HG03175 (cell line): ENCODE results near the gene ZNF554.
"Not testable (repeated sequence)": the region's sequence is repeated elsewhere in the genome, so short reads cannot be mapped to it uniquely, and the experiment has no call there.

Experiments used
- ATAC-seq: cut with Tn5 transposase; IDR thresholded peaks from one replicate; pipeline ENCODE4 v1.9.1; 2021; ENCODE audit warnings: mild to moderate bottlenecking, moderate library complexity; ENCODE audit not compliant: unreplicated experiment

The ZNF554 gene

DNA sequence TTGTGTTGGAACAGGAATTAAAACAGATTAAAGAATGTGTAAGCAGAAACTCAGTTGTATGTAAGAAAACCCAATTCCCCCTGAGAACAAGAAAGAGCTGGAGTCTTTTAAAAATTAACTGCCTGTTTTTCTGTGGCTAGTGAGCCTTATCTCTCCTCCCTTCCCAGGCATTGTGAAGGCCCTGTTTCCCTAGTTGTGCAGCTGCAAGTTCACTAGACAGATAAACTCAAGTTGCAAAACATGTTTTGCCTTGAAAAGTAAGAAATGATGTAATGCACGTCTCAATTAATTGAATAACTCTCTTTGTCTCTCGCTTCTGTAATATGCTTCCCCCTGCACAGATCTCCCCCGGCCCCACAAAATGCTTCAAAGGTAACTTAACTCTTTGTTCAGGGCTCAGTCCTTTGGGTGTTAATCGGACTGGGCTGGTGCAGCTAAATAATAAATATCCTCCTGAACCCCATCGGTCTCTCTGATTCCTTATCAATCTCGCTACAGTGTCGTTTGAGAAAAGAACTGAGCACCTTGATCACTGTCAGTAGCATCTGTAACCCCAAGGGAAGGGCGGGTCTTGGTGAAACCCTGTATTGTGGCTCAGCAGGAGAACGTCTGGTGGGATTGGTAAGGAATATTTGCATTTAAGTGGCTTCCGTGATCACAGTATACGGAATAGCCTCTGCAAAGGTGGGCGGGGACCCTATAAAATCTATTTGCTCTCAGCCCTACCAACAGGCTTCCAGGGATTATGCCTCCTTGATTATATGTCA lies 45.8 kb downstream of the ZNF554 start:
- no peak for ATAC-seq

DNA sequence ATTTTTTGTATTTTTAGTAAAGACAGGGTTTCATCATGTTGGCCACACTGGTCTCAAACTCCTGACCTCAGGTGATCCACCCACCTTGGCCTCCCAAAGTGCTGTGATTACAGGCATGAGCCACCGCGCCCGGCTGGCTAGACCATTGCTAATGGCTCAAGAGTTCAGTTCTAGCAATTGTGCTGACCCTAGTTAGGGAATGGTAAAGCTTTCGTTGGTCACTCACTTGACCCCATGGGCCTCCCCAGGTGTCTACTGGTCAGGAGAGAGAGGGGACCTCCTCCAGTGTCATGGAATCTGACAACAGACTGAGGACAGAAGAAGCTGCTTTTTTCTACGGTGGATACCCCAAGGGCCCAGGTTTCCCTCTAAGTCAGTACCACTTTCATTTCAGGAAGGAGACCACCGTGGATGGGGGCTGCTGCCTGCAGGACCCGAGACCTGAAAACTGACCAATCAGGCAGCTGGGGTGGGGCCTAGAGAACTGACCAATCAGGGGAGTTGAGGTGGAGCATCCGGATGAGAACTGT lies 46.9 kb downstream of the ZNF554 start:
- no peak for ATAC-seq

DNA sequence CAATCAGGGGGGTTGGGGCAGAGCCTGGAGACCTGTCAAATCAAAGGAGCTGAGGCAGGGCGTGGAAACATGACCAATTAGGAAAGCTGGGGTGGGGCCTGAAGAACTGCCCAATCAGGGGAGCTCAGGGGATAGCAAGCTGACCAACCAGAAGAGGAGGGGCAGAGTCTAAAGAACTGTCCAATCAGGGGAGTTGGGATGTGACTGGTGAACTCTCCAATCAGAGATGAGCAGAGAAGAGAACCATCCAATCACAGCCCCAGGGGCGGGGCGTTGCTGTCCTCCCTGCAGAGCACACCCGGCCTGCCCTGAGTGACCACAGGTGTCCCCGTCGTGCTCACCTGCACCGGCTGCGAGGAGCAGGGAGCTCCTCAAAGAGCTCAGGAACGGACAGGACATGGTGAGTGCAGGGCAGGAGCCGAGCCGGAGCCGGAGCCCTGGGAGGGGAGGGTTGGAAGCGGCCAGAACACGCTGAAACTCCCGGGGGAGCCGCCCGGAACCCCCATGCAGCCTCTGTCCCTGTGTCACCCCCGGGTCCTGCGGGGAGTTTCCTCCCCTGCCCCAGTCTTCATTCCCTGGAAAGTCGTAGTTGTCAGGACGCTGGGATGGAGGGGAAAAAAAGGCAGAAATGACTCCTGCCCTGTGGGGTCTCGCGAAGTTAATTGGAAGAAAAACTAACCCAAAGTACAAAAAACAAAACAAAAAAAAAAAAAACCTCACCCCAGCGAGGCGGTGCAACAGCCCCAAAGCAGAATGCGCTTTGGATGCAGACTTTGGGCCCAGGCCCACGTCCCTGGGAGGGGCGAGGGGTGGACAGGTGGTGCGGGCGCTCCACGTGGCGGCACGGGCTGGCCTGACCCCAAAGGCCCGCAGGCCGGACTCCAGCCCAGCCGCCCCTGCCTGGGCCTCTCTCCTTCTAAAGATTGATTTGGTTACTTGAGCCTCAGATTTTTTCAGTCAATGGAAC lies 47.6 kb downstream of the ZNF554 start, which contains the start of gene ZNF556:
ZNF556 (plus strand) TSS at position 311 of the 967 bp plus-strand sequence; CDS start at position 398, 87 bp downstream.
- no peak for ATAC-seq

DNA sequence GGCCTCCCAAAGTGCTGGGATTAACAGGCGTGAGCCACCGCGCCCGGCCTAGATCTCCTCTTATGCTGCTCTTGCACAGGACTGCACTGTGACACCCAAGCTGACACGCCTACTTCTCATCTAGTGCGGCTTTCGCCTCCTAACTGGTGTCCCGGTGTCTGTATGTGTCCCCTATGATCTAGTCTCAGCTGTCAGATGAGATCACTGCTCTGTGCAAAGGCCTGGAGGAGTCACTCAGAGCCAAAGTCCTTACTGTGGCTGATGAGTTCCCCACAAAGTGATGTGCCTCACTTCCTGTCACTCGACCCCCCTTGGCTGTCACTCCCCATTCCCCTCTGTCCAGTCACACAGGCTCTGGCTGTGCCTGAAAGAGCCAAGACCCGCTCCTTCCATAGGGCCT lies 50.0 kb downstream of the ZNF554 start:
- no peak for ATAC-seq

DNA sequence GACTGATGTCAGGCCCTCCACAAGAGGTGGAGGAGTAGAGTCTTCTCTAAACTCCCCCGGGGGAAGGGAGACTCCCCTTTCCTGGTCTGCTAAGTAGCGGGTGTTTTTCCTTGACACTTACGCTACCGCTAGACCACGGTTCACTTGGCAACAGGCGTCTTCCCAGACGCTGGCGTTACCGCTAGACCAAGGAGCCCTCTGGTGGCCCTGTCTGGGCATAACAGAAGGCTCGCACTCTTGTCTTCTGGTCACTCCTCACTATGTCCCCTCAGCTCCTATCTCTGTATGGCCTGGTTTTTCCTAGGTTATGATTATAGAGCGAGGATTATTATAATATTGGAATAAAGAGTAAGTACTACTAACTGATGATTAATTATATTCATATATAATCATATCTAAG lies 52.5 kb downstream of the ZNF554 start:
- not testable (repeated sequence) for ATAC-seq

DNA sequence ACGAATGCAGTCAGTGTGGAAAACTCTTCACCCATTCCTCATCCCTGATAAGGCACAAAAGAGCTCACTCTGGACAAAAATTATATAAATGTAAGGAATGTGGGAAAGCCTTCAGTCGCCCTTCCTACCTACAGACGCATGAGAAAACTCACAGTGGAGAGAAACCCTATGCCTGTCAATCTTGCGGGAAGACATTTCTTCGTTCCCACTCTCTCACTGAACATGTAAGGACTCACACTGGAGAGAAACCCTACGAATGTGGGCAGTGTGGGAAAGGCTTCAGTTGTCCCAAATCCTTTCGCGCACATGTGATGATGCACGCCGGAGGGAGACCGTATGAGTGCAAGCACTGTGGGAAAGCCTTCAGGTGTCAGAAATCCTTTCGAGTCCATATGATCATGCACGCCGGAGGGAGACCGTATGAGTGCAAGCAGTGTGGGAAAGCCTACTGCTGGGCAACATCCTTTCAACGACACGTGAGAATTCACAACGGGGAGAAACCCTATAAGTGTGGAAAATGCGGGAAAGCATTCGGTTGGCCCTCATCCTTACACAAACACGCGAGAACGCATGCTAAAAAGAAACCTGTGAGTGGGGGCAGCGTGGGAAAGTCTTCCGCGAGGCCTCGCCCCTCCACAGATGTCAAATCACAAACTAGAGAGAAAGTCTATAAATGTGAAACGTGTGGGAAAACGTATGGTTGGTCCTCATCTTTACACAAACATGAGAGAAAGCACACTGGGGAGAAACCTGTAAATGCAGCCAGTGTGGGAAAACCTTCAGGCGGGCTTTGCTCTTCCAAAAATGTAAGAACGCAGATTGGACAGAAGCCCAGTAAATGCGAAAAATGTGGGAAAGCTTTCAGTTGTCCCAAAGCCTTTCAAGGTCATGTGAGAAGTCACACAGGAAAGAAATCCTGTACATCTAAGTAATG lies 58.0 kb downstream of the ZNF554 start:
- ATAC-seq: no peak

DNA sequence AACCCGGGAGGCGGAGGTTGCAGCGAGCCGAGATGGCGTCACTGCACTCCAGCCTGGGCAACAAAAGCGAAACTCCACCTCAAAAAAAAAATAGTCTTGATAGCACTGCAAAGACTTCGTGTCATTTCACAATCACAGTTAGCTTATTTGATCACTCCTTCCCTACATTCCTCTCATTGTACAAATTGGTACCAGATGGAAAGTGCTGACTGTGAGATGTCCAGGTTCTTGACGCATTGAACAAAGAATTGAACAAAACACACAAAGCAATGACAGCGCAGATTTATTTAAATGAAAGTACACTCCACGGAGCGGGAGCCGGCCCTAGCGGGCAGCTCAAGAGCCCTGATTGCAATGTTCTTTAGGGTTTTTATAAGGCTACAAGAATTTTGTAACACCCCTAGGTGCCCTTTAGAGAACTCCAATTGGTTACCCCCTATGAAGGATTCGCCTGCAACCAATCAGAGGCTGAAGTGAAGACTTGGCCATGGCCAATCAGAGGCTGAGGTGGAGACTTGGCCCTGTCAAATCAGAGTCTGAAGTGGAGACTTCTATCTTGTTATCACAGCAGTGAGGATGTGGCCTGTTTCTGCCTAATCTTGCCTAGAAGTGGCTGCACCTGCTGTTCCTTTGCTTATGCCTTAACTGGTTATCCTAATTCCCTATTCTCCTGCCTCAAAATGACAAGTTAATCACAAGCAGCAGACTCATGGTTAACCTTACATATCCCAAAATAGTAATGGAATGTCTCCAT lies 64.2 kb downstream of the ZNF554 start:
- no peak for ATAC-seq

DNA sequence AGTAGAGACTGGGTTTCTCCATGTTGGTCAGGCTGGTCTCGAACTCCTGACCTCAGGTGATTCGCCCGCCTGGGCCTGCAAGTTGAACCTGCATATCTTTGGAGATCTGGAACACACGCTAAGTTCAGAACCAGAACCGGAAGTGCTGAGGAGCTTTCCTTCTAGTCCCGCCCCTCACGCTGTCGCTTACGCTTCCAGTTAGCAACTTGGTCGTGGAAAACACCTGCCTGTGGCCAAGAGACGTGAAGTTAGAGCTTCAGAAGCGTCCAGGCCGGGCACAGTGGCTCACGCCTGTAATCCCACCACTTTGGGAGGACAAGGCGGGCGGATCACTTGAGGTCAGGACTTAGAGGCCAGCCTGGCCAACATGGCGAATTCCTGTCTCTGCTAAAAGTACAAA lies 66.1 kb downstream of the ZNF554 start:
- ATAC-seq: no peak
